GM12891 (cell line): ENCODE measurements around the gene ATCAY.

Experiments used
- PAX5 ChIP-seq: IDR thresholded peaks from 2 replicates; pipeline ENCODE4 v1.6.1; 2011; ENCODE audit warnings: low read length, moderate library complexity, mild to moderate bottlenecking; ENCODE audit not compliant: insufficient read depth, severe bottlenecking
- POLR2A ChIP-seq: IDR thresholded peaks from 2 replicates; pipeline ENCODE4 v1.6.1; 2011; ENCODE audit warnings: low read depth, low read length, control low read depth
- POLR2AphosphoS5 ChIP-seq: IDR thresholded peaks from 2 replicates; pipeline ENCODE4 v1.6.1; 2011; ENCODE audit warnings: low read depth, low read length, control low read depth
- SPI1 ChIP-seq: IDR thresholded peaks from 2 replicates; pipeline ENCODE4 v1.6.1; 2011; ENCODE audit warnings: low read depth, low read length, control low read depth
- TAF1 ChIP-seq: IDR thresholded peaks from 2 replicates; pipeline ENCODE4 v1.6.1; 2011; ENCODE audit warnings: low read depth, low read length, control low read depth

GRCh38 chr19:3907626-3908265 lies 27.3 kb downstream of the ATCAY start:
- TF ChIP-seq POLR2A (no peak), SPI1 (no peak), POLR2AphosphoS5 (no peak), TAF1 (no peak), PAX5 (no peak)
